PC-3 (cell line): ENCODE data around the gene PPP1R13B. TPM values are rescaled to one million over a fixed set of nuclear protein-coding genes. Genes with fewer than 3 reads are reported as not detected.

Experiments used
- ATAC-seq: fragments of 200-7000 bp; cut with Tn5 transposase; 2 replicates; pipeline ENCODE4 v1.9.1; 2020; ENCODE audit warnings: mild to moderate bottlenecking, moderate library complexity
- BruUV-seq: library from RNA; stranded (reverse); fragments of 400-500 nt; replicated peaks from 2 replicates; lab custom pipeline; 2021; lab: Mats Ljungman, UMichigan
- CTCF ChIA-PET: fragments of 300-600 bp; sonication (Branson Sonifier 250); formaldehyde crosslinking; loops from one replicate; lab custom pipeline; 2022; ENCODE audit warnings: antibody characterized with exemption; lab: Charles Lee
- POLR2A ChIA-PET: fragments of 300-600 bp; sonication (Branson Sonifier 250); formaldehyde crosslinking; loops from one replicate; lab custom pipeline; 2022; ENCODE audit warnings: antibody characterized with exemption; ENCODE audit not compliant: unreplicated experiment; lab: Charles Lee
- DNase-seq: peaks from one replicate; pipeline ENCODE4 v3.0.0-alpha.2; 2015
- H2AFZ ChIP-seq: fragments of 300-600 bp; sonication (generic); 2 replicates; pipeline ENCODE4 v1.6.0; 2016; ENCODE audit warnings: antibody characterized with exemption, low read length
- H3F3A ChIP-seq: fragments of 300-600 bp; sonication (generic); one replicate; pipeline ENCODE4 v1.6.0; 2017; ENCODE audit warnings: antibody characterized with exemption, low read length, control low read depth, mild to moderate bottlenecking; ENCODE audit not compliant: unreplicated experiment
- H3K27ac ChIP-seq: fragments of 300-600 bp; sonication (generic); 2 replicates; pipeline ENCODE4 v1.5.1; 2016; ENCODE audit warnings: mild to moderate bottlenecking, low read length
- H3K27me3 ChIP-seq: fragments of 300-600 bp; sonication (generic); 2 replicates; pipeline ENCODE4 v1.6.1; 2016; ENCODE audit warnings: low read length, mixed read lengths
- H3K36me3 ChIP-seq: fragments of 300-600 bp; sonication (generic); 2 replicates; pipeline ENCODE4 v1.6.1; 2016; ENCODE audit warnings: low read depth, mixed run types, low read length, mixed read lengths
- H3K4me1 ChIP-seq: fragments of 300-600 bp; sonication (generic); 2 replicates; pipeline ENCODE4 v1.5.1; 2016; ENCODE audit warnings: low read length; ENCODE audit not compliant: insufficient read depth
- H3K4me2 ChIP-seq: fragments of 300-600 bp; sonication (generic); 2 replicates; pipeline ENCODE4 v1.6.0; 2016; ENCODE audit warnings: low read length
- H3K4me3 ChIP-seq: fragments of 300-600 bp; sonication (generic); 2 replicates; pipeline ENCODE4 v1.5.1; 2016; ENCODE audit warnings: mild to moderate bottlenecking, low read length, mixed read lengths
- H3K79me2 ChIP-seq: fragments of 300-600 bp; sonication (generic); 2 replicates; pipeline ENCODE4 v1.6.1; 2017; ENCODE audit warnings: low read length, mixed read lengths
- H3K9ac ChIP-seq: fragments of 300-600 bp; sonication (generic); 2 replicates; pipeline ENCODE4 v1.6.0; 2016; ENCODE audit warnings: mild to moderate bottlenecking, low read length
- H3K9me2 ChIP-seq: fragments of 300-600 bp; sonication (generic); replicated peaks from 2 replicates; pipeline ENCODE4 v1.6.1; 2016; ENCODE audit warnings: mixed run types, low read length, mixed read lengths
- H3K9me3 ChIP-seq: fragments of 300-600 bp; sonication (generic); 2 replicates; pipeline ENCODE4 v1.6.1; 2016; ENCODE audit warnings: low read length, mixed read lengths
- H4K20me1 ChIP-seq: fragments of 300-600 bp; sonication (generic); 2 replicates; pipeline ENCODE4 v1.6.1; 2016; ENCODE audit warnings: low read length, mixed read lengths
- CTCF ChIP-seq: fragments of 300-600 bp; sonication (generic); conservative IDR thresholded peaks from 2 replicates; pipeline ENCODE4 v1.5.1; 2017; ENCODE audit warnings: antibody characterized with exemption, low read depth, mild to moderate bottlenecking, low read length
- EZH2 ChIP-seq: fragments of 300-600 bp; sonication (generic); IDR thresholded peaks from one replicate; pipeline ENCODE4 v1.6.1; 2017; ENCODE audit warnings: antibody characterized with exemption, mild to moderate bottlenecking, low read length; ENCODE audit not compliant: unreplicated experiment
- EZH2phosphoT487 ChIP-seq: fragments of 300-600 bp; sonication (generic); IDR thresholded peaks from 2 replicates; pipeline ENCODE4 v1.6.1; 2018; ENCODE audit warnings: mild to moderate bottlenecking, antibody characterized with exemption, low read length, borderline replicate concordance
- intact Hi-C: fragments of 100-400 bp; cut with micrococcal nuclease; formaldehyde crosslinking; loops from 2 replicates; pipeline ENCODE4 v1.9.0; 2023
- total RNA-seq: library from RNA; depleted of rRNA; stranded (reverse); fragments of >200 nt; gene quantifications from 2 replicates; pipeline ENCODE4 v1.2.3, GENCODE V29; 2014

Gene PPP1R13B
- total RNA-seq, 1 experiment from 2014 or later: 13.0 TPM

- Histone ChIP-seq H2AFZ (no peak overlapping the region), H3K9me3 (no peaks in the 10 kb centered on the region), H3K9ac (no peak overlapping the region), H3K4me1 (no peaks in the 10 kb centered on the region; the same call in 1 of the 2 replicates), H3K36me3 (peaks cover 6% of the 10 kb centered on the region; the same call in 1 of the 2 replicates), H3K9me2 (no peaks in the 10 kb centered on the region), H3F3A (no peaks in the 10 kb centered on the region), H4K20me1 (no peaks in the 10 kb centered on the region), H3K4me2 (no peak overlapping the region), H3K79me2 (no peaks in the 10 kb centered on the region), H3K27me3 (no peaks in the 10 kb centered on the region), H3K27ac (no peak overlapping the region), H3K4me3 (no peak overlapping the region)
- DNase-seq (no peak), ATAC-seq (no peak)
- intact Hi-C loops: no loop called here
- no TSS peak for BruUV-seq
- TF ChIP-seq EZH2phosphoT487: no peak
- CTCF ChIA-PET: no interaction called here
- POLR2A ChIA-PET: no interaction called here
Observed at GRCh38 chr14:103745424-103745823, 102.0 kb downstream of the PPP1R13B start.

- intact Hi-C loops: no loop called here
- H3K9me3 ChIP-seq: no peaks in the 10 kb centered on the region
- BruUV-seq: no TSS peak
- no peaks in the 10 kb centered on the region for H3K79me2 ChIP-seq
- no peak overlapping the region for H3K9ac ChIP-seq
- no peaks in the 10 kb centered on the region for H3K27me3 ChIP-seq
- no peaks in the 10 kb centered on the region for H3F3A ChIP-seq
- no peak overlapping the region for H3K4me3 ChIP-seq
- no peak overlapping the region for H3K4me2 ChIP-seq
- ChIA-PET POLR2A (no interaction called here), CTCF (no interaction called here)
- no peak overlapping the region for H3K27ac ChIP-seq
- H3K9me2 ChIP-seq: no peaks in the 10 kb centered on the region
- H4K20me1 ChIP-seq: no peaks in the 10 kb centered on the region
- no peaks in the 10 kb centered on the region; the same call in 1 of the 2 replicates for H3K4me1 ChIP-seq
- ATAC-seq (no peak), DNase-seq (no peak)
- peaks cover 6% of the 10 kb centered on the region; the same call in 1 of the 2 replicates for H3K36me3 ChIP-seq
- H2AFZ ChIP-seq: no peak overlapping the region
- TF ChIP-seq CTCF: no peak
- TF ChIP-seq EZH2phosphoT487: no peak
- TF ChIP-seq EZH2: no peak
Observed at GRCh38 chr14:103744621-103745395, 102.6 kb downstream of the PPP1R13B start.

GRCh38 chr14:103743691-103744090 lies 103.7 kb downstream of the PPP1R13B start:
- CTCF ChIA-PET: no interaction called here
- H2AFZ ChIP-seq: no peak overlapping the region
- POLR2A ChIA-PET: no interaction called here
- no peaks in the 10 kb centered on the region for H4K20me1 ChIP-seq
- no peak for ATAC-seq
- BruUV-seq: no TSS peak
- H3K9me2 ChIP-seq: no peaks in the 10 kb centered on the region
- no peaks in the 10 kb centered on the region for H3F3A ChIP-seq
- no peaks in the 10 kb centered on the region for H3K9me3 ChIP-seq
- H3K9ac ChIP-seq: no peak overlapping the region
- H3K27ac ChIP-seq: no peak overlapping the region
- H3K4me3 ChIP-seq: no peak overlapping the region
- intact Hi-C loops: no loop called here
- H3K4me2 ChIP-seq: no peak overlapping the region
- H3K79me2 ChIP-seq: no peaks in the 10 kb centered on the region
- no peaks in the 10 kb centered on the region for H3K27me3 ChIP-seq
- H3K4me1 ChIP-seq: no peaks in the 10 kb centered on the region; the same call in 1 of the 2 replicates
- peaks cover 6% of the 10 kb centered on the region; the same call in 1 of the 2 replicates for H3K36me3 ChIP-seq
- no peak for DNase-seq
- no peak for TF ChIP-seq CTCF
